Sigmoid colon (tissue), 3 donors: ENCODE measurements around the gene KIF13A.
"Not testable (repeated sequence)": the region's sequence is repeated elsewhere in the genome, so short reads cannot be mapped to it uniquely, and the experiment has no call there.

Experiments
- POLR2A ChIP-seq, 2 donors: fragments of 450-650 bp; IDR thresholded peaks; one replicate each; pipeline ENCODE4 v1.6.1; 2016; ENCODE audit warnings: antibody characterized with exemption in 2 of 2, mild to moderate bottlenecking in 2 of 2, moderate library complexity in 2 of 2
- TF ChIP-seq, protein P1 (sequence below), 4 experiments: fragments of 450-650 bp in 3 of 4; fragments of 200-600 bp in 1 of 4; IDR thresholded peaks; one replicate each; pipeline ENCODE4 v1.5.1; 2016 to 2019; ENCODE audit warnings: antibody characterized with exemption in 4 of 4, mild to moderate bottlenecking in 3 of 4, moderate library complexity in 2 of 4

DNA sequence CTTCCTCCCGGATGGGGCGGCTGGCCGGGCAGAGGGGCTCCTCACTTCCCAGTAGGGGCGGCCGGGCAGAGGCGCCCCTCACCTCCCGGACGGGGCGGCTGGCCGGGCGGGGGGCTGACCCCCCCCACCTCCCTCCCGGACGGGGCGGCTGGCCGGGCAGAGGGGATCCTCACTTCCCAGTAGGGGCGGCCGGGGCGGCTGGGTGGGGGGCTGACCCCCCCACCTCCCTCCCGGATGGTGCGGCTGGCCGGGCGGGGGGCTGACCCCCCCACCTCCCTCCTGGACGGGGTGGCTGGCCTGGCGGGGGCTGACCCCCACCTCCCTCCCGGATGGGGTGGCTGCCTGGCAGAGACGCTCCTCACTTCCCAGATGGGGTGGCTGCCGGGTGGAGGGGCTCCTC is 252.1 kb downstream of the KIF13A start:
- not testable (repeated sequence) for TF ChIP-seq POLR2A (IDR thresholded peaks at IDR 0.05)
- TF ChIP-seq, protein P1, sequence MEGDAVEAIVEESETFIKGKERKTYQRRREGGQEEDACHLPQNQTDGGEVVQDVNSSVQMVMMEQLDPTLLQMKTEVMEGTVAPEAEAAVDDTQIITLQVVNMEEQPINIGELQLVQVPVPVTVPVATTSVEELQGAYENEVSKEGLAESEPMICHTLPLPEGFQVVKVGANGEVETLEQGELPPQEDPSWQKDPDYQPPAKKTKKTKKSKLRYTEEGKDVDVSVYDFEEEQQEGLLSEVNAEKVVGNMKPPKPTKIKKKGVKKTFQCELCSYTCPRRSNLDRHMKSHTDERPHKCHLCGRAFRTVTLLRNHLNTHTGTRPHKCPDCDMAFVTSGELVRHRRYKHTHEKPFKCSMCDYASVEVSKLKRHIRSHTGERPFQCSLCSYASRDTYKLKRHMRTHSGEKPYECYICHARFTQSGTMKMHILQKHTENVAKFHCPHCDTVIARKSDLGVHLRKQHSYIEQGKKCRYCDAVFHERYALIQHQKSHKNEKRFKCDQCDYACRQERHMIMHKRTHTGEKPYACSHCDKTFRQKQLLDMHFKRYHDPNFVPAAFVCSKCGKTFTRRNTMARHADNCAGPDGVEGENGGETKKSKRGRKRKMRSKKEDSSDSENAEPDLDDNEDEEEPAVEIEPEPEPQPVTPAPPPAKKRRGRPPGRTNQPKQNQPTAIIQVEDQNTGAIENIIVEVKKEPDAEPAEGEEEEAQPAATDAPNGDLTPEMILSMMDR (IDR thresholded peaks at IDR 0.05), result not testable (repeated sequence)
